Small intestine (tissue), 7 donors: ENCODE results near the gene UEVLD. TPM values are rescaled to one million over a fixed set of nuclear protein-coding genes. Genes with fewer than 3 reads are reported as not detected.

ENCODE experiments used
- DNase-seq, 2 donors: peaks; one replicate each; pipeline versions ENCODE4 v3.0.0 to v3.0.0-alpha.2; 2013
- FAIRE-seq: peaks from 2 replicates; lab custom pipeline; 2012; peaks lifted over from hg19 to GRCh38; lab: Jason Lieb, UNC
- H3K27ac ChIP-seq, 3 donors: one replicate each; pipeline ENCODE4 v1.5.1; 2013; ENCODE audit warnings: low read length in 2 of 3, mild to moderate bottlenecking in 2 of 3, control low read depth in 1 of 3, inconsistent platforms in 1 of 3, low read depth in 1 of 3, moderate library complexity in 1 of 3
- H3K27me3 ChIP-seq, 3 donors: one replicate each; pipeline ENCODE4 v1.6.1; 2013; ENCODE audit warnings: low read length in 3 of 3, inconsistent platforms in 1 of 3; ENCODE audit not compliant: control insufficient read depth in 3 of 3, insufficient read depth in 3 of 3
- H3K36me3 ChIP-seq, 3 donors: one replicate each; pipeline ENCODE4 v1.6.1; 2013; ENCODE audit warnings: low read length in 3 of 3, inconsistent platforms in 1 of 3, low read depth in 1 of 3, mild to moderate bottlenecking in 1 of 3, moderate library complexity in 1 of 3; ENCODE audit not compliant: control insufficient read depth in 3 of 3, insufficient read depth in 2 of 3
- H3K4me1 ChIP-seq, 3 donors: one replicate each; pipeline ENCODE4 v1.6.1; 2013; ENCODE audit warnings: low read length in 2 of 3, inconsistent platforms in 1 of 3, low read depth in 1 of 3, mild to moderate bottlenecking in 1 of 3, moderate library complexity in 1 of 3; ENCODE audit not compliant: control insufficient read depth in 3 of 3, insufficient read depth in 2 of 3
- H3K4me3 ChIP-seq, 3 donors: one replicate each; pipeline ENCODE4 v1.5.1; 2013; ENCODE audit warnings: low read length in 3 of 3, control low read depth in 1 of 3, inconsistent platforms in 1 of 3, low read depth in 1 of 3, mild to moderate bottlenecking in 1 of 3, moderate library complexity in 1 of 3
- H3K9me3 ChIP-seq, 2 donors: one replicate each; pipeline ENCODE4 v1.6.1; 2013; ENCODE audit warnings: low read depth in 1 of 2, low read length in 1 of 2; ENCODE audit not compliant: control insufficient read depth in 2 of 2, insufficient read depth in 1 of 2
- WGBS, 3 donors: extraction: QIAGEN DNeasy Blood & Tissue Kit; methylation state at CpG; one replicate each; pipeline ENCODE4 v1.1.7; 2013; 5-methylcytosine and 5-hydroxymethylcytosine counted together
- polyA plus RNA-seq, 4 donors: library from polyadenylated mRNA; stranded (reverse) in 3 of 4; unstranded in 1 of 4; fragments of 200-250 nt in 3 of 4; fragments of 120-200 nt in 1 of 4; gene quantifications; one replicate each; pipeline versions ENCODE4 v1.2.1 to v1.2.3, GENCODE V29; 2013
- donor health status: healthy with polysubstance abuse.
- donor health status: control.
- donor health status: control.
- donor health status: Bipolar disorder and iron deficiency.
- donor health status: healthy.

The UEVLD gene
- polyA plus RNA-seq, 4 donors = 9.2 to 18.3 (median 11.4) TPM

GRCh38 chr11:18618342-18619025, 29.9 kb upstream of the UEVLD start:
- H3K4me3 ChIP-seq = no peak overlapping the region
- peak overlapping the region in 1 of 3 donors; percentile 41 for H3K27ac ChIP-seq
- 32 to 46% (median 44%) methylated on average over 5 of the region's 5 CpGs for WGBS, 3 donors
- FAIRE-seq (no peak), DNase-seq (no peak)
- peaks cover 11 to 19% (median 16%) of the 10 kb centered on the region in 3 donors for H3K36me3 ChIP-seq
- H3K27me3 ChIP-seq = no peaks in the 10 kb centered on the region
- peaks cover 0 to 5% (median 0%) of the 10 kb centered on the region in 3 donors for H3K4me1 ChIP-seq
- H3K9me3 ChIP-seq = no peaks in the 10 kb centered on the region

- FAIRE-seq = no peak
- Histone ChIP-seq H3K4me3 (no peak overlapping the region), H3K27ac (no peak overlapping the region), H3K9me3 (no peaks in the 10 kb centered on the region), H3K27me3 (no peaks in the 10 kb centered on the region), H3K4me1 (peaks cover 0 to 5% (median 0%) of the 10 kb centered on the region in 3 donors), H3K36me3 (peaks cover 11 to 20% (median 18%) of the 10 kb centered on the region in 3 donors)
- 59 to 74% (median 67%) methylated on average over 10 of the region's 10 CpGs for WGBS, 3 donors
- peak in 1 of 2 donors; percentile 46 for DNase-seq
Measured at GRCh38 chr11:18617688-18618341, 29.3 kb upstream of the UEVLD start.

- Histone ChIP-seq H3K4me1 (peaks cover 0 to 5% (median 0%) of the 10 kb centered on the region in 3 donors), H3K4me3 (no peak overlapping the region), H3K36me3 (peaks cover 16 to 24% (median 23%) of the 10 kb centered on the region in 3 donors), H3K27ac (peak overlapping the region in 1 of 3 donors; percentile 34), H3K9me3 (no peaks in the 10 kb centered on the region), H3K27me3 (no peaks in the 10 kb centered on the region)
- FAIRE-seq = no peak
- 84 to 92% (median 88%) methylated on average over 11 of the region's 11 CpGs for WGBS, 3 donors
- no peak for DNase-seq
Measured at GRCh38 chr11:18615628-18616392, 27.3 kb upstream of the UEVLD start.

GRCh38 chr11:18614667-18615066, 26.1 kb upstream of the UEVLD start:
- WGBS, 3 donors = 95 to 96% (median 95%) methylated on average over 10 of the region's 10 CpGs
- no peaks in the 10 kb centered on the region for H3K9me3 ChIP-seq
- no peak overlapping the region for H3K27ac ChIP-seq
- FAIRE-seq (no peak), DNase-seq (no peak)
- H3K4me3 ChIP-seq = no peak overlapping the region
- peaks cover 0 to 5% (median 0%) of the 10 kb centered on the region in 3 donors for H3K4me1 ChIP-seq
- H3K36me3 ChIP-seq = peaks cover 16 to 28% (median 24%) of the 10 kb centered on the region in 3 donors
- no peaks in the 10 kb centered on the region for H3K27me3 ChIP-seq

- Histone ChIP-seq H3K4me3 (no peak overlapping the region), H3K4me1 (no peaks in the 10 kb centered on the region), H3K27ac (no peak overlapping the region), H3K9me3 (no peaks in the 10 kb centered on the region), H3K27me3 (no peaks in the 10 kb centered on the region), H3K36me3 (peaks cover 22 to 28% (median 24%) of the 10 kb centered on the region in 3 donors)
- FAIRE-seq (no peak), DNase-seq (no peak)
- WGBS, 3 donors = 85 to 93% (median 86%) methylated on average over 4 of the region's 4 CpGs
Measured at GRCh38 chr11:18612394-18612793, 23.9 kb upstream of the UEVLD start.

- Histone ChIP-seq H3K36me3 (peaks cover 25 to 31% (median 26%) of the 10 kb centered on the region in 3 donors), H3K4me3 (no peak overlapping the region), H3K27me3 (no peaks in the 10 kb centered on the region), H3K9me3 (no peaks in the 10 kb centered on the region), H3K27ac (no peak overlapping the region), H3K4me1 (no peaks in the 10 kb centered on the region)
- FAIRE-seq (no peak), DNase-seq (no peak)
- 92 to 98% (median 95%) methylated on average over 2 of the region's 2 CpGs for WGBS, 3 donors
Measured at GRCh38 chr11:18611196-18611595, 22.7 kb upstream of the UEVLD start.

- FAIRE-seq = no peak
- Histone ChIP-seq H3K27ac (no peak overlapping the region), H3K36me3 (peaks cover 8 to 23% (median 16%) of the 10 kb centered on the region in 3 donors), H3K9me3 (no peaks in the 10 kb centered on the region), H3K4me1 (no peaks in the 10 kb centered on the region), H3K4me3 (no peak overlapping the region), H3K27me3 (no peaks in the 10 kb centered on the region)
- 13 to 42% (median 36%) methylated on average over 3 of the region's 3 CpGs for WGBS, 3 donors
- peak; percentile 43 to 68 for DNase-seq
Measured at GRCh38 chr11:18608376-18608775, 19.8 kb upstream of the UEVLD start.

- no peak overlapping the region for H3K27ac ChIP-seq
- no peak for FAIRE-seq
Measured at GRCh38 chr11:18600915-18601569, 12.5 kb upstream of the UEVLD start.

More at GRCh38 chr11:18600915-18601569, 12.5 kb upstream of the UEVLD start:
- no peaks in the 10 kb centered on the region for H3K4me1 ChIP-seq
- no peaks in the 10 kb centered on the region for H3K27me3 ChIP-seq
- no peak overlapping the region for H3K4me3 ChIP-seq
- H3K36me3 ChIP-seq = peaks cover 1 to 16% (median 2%) of the 10 kb centered on the region in 3 donors
- 89 to 100% (median 96%) methylated on average over 4 of the region's 4 CpGs for WGBS, 3 donors
- H3K9me3 ChIP-seq = no peaks in the 10 kb centered on the region
- no peak for DNase-seq
